RCC 7860 (cell line): ENCODE data around the gene LEMD2.

Experiments used
- DNase-seq: peaks from one replicate; pipeline ENCODE4 v3.0.0-alpha.2; 2015; ENCODE audit warnings: low spot score
- FAIRE-seq: peaks from 2 replicates; lab custom pipeline; 2012; peaks lifted over from hg19 to GRCh38; lab: Jason Lieb, UNC

The LEMD2 gene

GRCh38 chr6:33724102-33725023 is 64.6 kb downstream of the LEMD2 start:
- no peak for DNase-seq
- FAIRE-seq = no peak

DNA sequence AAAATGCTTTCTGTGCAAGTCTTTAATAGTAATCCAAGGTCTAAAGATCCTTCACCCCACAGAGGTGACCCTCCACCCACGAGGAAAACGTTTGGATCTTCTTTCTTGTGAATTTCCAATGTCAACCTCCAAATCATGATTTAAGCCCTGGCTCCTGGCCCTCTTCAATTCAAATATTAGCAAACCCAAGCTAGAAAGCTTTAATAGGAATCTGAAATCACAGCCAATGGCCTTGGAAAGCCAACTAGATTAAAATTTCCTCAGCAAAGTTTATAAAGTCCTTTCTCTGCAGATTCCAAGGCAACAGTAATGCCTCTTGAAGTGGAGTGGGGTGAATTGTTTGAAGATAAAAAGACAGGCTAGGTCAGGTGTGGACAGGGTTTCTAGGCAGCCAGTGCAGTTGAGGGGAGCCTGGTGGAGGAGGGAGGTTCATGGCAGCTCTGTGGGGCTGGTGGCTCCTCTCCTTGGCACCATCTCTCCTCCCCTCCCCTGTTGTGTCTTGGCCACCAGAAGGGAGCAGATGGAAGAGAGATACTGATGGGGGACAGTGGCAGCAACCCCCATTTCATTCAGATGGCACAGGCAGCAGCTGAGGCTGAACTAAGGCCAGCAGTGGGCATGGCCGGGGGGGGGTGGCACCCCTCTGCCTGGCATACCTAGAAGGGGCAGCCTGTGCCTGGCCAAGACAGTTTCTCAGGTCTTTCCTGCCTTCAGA is 65.4 kb downstream of the LEMD2 start:
- DNase-seq (no peak), FAIRE-seq (no peak)

- DNase-seq (no peak), FAIRE-seq (no peak)
Measured at GRCh38 chr6:33722103-33722623, 66.8 kb downstream of the LEMD2 start.

DNA sequence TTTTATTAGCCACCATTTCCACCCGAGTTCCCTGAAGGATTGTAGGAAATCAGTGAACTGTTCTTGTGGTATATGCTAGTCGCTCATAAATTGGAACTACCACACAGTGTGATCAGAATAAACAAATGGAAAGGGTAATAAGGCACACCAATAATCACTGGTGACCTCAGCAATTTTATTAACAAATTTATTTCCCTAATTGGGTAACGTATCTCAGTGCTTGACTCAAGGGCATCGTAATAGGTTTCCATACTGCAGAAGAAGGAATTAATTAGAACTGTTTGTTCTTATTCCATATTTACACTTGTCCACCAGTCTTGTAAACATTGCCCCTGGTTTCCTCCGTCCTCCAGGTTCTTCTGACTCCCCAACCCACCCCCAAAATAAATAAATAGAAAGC is 67.4 kb downstream of the LEMD2 start:
- no peak for DNase-seq
- FAIRE-seq = no peak
